WTC11 (cell line): ENCODE results near the gene GRAMD4. TPM values are rescaled to one million over a fixed set of nuclear protein-coding genes. Genes with fewer than 3 reads are reported as not detected.

Experiments
- ATAC-seq: fragments of 200-7000 bp; cut with Tn5 transposase; 2 replicates; pipeline ENCODE4 v1.10.0; 2021; ENCODE audit warnings: mild to moderate bottlenecking, moderate library complexity
- CTCF ChIA-PET: fragments of 300-600 bp; sonication (Branson Sonifier 250); formaldehyde crosslinking; loops from one replicate; lab custom pipeline; 2021; ENCODE audit warnings: antibody characterized with exemption; lab: Charles Lee
- POLR2A ChIA-PET: fragments of 350-600 bp; sonication (Branson Sonifier 250); formaldehyde crosslinking; loops from one replicate; lab custom pipeline; 2021; ENCODE audit warnings: antibody characterized with exemption; lab: Charles Lee
- DNase-seq: peaks from one replicate; pipeline ENCODE4 v3.0.0; 2021; ENCODE audit warnings: low spot score
- H3K27ac Mint-ChIP-seq: 2 replicates; pipeline ENCODE4 v1.8.0; 2021; ENCODE audit warnings: mixed read lengths
- H3K27me3 Mint-ChIP-seq: 2 replicates; pipeline ENCODE4 v1.8.0; 2021; ENCODE audit warnings: low read depth, mild to moderate bottlenecking, moderate library complexity, mixed read lengths
- H3K36me3 Mint-ChIP-seq: 2 replicates; pipeline ENCODE4 v1.8.0; 2021; ENCODE audit warnings: mixed read lengths
- H3K4me1 Mint-ChIP-seq: 2 replicates; pipeline ENCODE4 v1.8.0; 2022; ENCODE audit warnings: mixed read lengths
- H3K4me3 Mint-ChIP-seq: 2 replicates; pipeline ENCODE4 v1.8.0; 2021; ENCODE audit warnings: mild to moderate bottlenecking, moderate library complexity, mixed read lengths
- H3K9me3 Mint-ChIP-seq: 2 replicates; pipeline ENCODE4 v1.8.0; 2021; ENCODE audit warnings: mixed read lengths
- CREB1 ChIP-seq: sonication (generic); formaldehyde crosslinking; IDR thresholded peaks from 2 replicates; pipeline ENCODE4 v1.8.0; 2023; ENCODE audit warnings: mild to moderate bottlenecking, missing genetic modification reagents
- CREM ChIP-seq: sonication (generic); formaldehyde crosslinking; IDR thresholded peaks from 2 replicates; pipeline ENCODE4 v1.8.1; 2022; ENCODE audit warnings: mild to moderate bottlenecking, missing genetic modification reagents, moderate library complexity
- EMX1 ChIP-seq: fragments of 250-450 bp; sonication (Bioruptor Pico); IDR thresholded peaks from 2 replicates; pipeline ENCODE4 v1.8.0; 2021; ENCODE audit warnings: mild to moderate bottlenecking
- ETV6 ChIP-seq: sonication (generic); formaldehyde crosslinking; IDR thresholded peaks from 2 replicates; pipeline ENCODE4 v1.8.1; 2022; ENCODE audit warnings: mild to moderate bottlenecking, missing genetic modification reagents
- FOXP1 ChIP-seq: sonication (generic); formaldehyde crosslinking; IDR thresholded peaks from 2 replicates; pipeline ENCODE4 v1.8.0; 2022; ENCODE audit warnings: missing genetic modification reagents, mild to moderate bottlenecking, moderate library complexity, borderline replicate concordance
- HMGXB4 ChIP-seq: sonication (generic); formaldehyde crosslinking; IDR thresholded peaks from 2 replicates; pipeline ENCODE4 v1.8.1; 2023; ENCODE audit warnings: mild to moderate bottlenecking, moderate library complexity, missing genetic modification reagents
- NFATC4 ChIP-seq: fragments of 250-450 bp; sonication (Bioruptor Pico); IDR thresholded peaks from 2 replicates; pipeline ENCODE4 v1.9.0; 2021; ENCODE audit warnings: mild to moderate bottlenecking
- PRRX2 ChIP-seq: fragments of 250-450 bp; sonication (Bioruptor Pico); IDR thresholded peaks from 2 replicates; pipeline ENCODE4 v1.8.0; 2021; ENCODE audit warnings: mild to moderate bottlenecking
- RELA ChIP-seq: sonication (generic); formaldehyde crosslinking; IDR thresholded peaks from 2 replicates; pipeline ENCODE4 v1.8.1; 2022; ENCODE audit warnings: missing genetic modification reagents, mild to moderate bottlenecking, borderline replicate concordance
- RORB ChIP-seq: fragments of 250-450 bp; sonication (Bioruptor Pico); IDR thresholded peaks from 2 replicates; pipeline ENCODE4 v1.9.0; 2021; ENCODE audit warnings: mild to moderate bottlenecking
- SMAD3 ChIP-seq: sonication (generic); formaldehyde crosslinking; IDR thresholded peaks from 2 replicates; pipeline ENCODE4 v1.8.0; 2022; ENCODE audit warnings: missing genetic modification reagents, mild to moderate bottlenecking, borderline replicate concordance
- ZMAT4 ChIP-seq: fragments of 250-450 bp; sonication (Bioruptor Pico); IDR thresholded peaks from 2 replicates; pipeline ENCODE4 v1.9.0; 2021; ENCODE audit warnings: mild to moderate bottlenecking
- ZNF317 ChIP-seq: sonication (generic); formaldehyde crosslinking; IDR thresholded peaks from 2 replicates; pipeline ENCODE4 v1.8.1; 2023; ENCODE audit warnings: low read depth, mild to moderate bottlenecking, moderate library complexity, missing genetic modification reagents, borderline replicate concordance
- ZNF396 ChIP-seq: fragments of 250-450 bp; sonication (Bioruptor Pico); IDR thresholded peaks from 2 replicates; pipeline ENCODE4 v1.8.0; 2021; ENCODE audit warnings: mild to moderate bottlenecking, moderate library complexity, borderline replicate concordance
- ZNF423 ChIP-seq: fragments of 250-450 bp; sonication (Bioruptor Pico); IDR thresholded peaks from 2 replicates; pipeline ENCODE4 v2.1.2; 2022; ENCODE audit warnings: mild to moderate bottlenecking, moderate library complexity
- total RNA-seq: library from RNA; stranded (reverse); gene quantifications from 3 replicates; pipeline ENCODE4 v1.2.3, GENCODE V29; 2021
- TF ChIP-seq, protein P1 (sequence below): fragments of 250-450 bp; sonication (Bioruptor Pico); IDR thresholded peaks from 2 replicates; pipeline ENCODE4 v1.9.0; 2021; ENCODE audit warnings: mild to moderate bottlenecking
- TF ChIP-seq, protein P2 (sequence below): sonication (generic); formaldehyde crosslinking; IDR thresholded peaks from 2 replicates; pipeline ENCODE4 v1.8.1; 2022; ENCODE audit warnings: missing genetic modification reagents, borderline replicate concordance
- TF ChIP-seq, protein P3 (sequence below): sonication (generic); formaldehyde crosslinking; IDR thresholded peaks from 2 replicates; pipeline ENCODE4 v1.8.0; 2022; ENCODE audit warnings: missing genetic modification reagents
- TF ChIP-seq, protein P4 (sequence below): sonication (generic); formaldehyde crosslinking; IDR thresholded peaks from 2 replicates; pipeline ENCODE4 v1.8.0; 2022; ENCODE audit warnings: mild to moderate bottlenecking, missing genetic modification reagents
- TF ChIP-seq, protein P5 (sequence below): sonication (generic); formaldehyde crosslinking; IDR thresholded peaks from 2 replicates; pipeline ENCODE4 v1.8.1; 2022; ENCODE audit warnings: mild to moderate bottlenecking, moderate library complexity, missing genetic modification reagents

GRAMD4 gene
- total RNA-seq, 1 experiment from 2014 or later = 41.0 TPM

GRCh38 chr22:46649141-46650077 is 29.2 kb downstream of the GRAMD4 start:
- H3K4me1 Mint-ChIP-seq = peaks cover 10% of the 10 kb centered on the region
- no peak for ATAC-seq
- no peaks in the 10 kb centered on the region for H3K27me3 Mint-ChIP-seq
- H3K9me3 Mint-ChIP-seq = peaks cover 10% of the 10 kb centered on the region; the same call in 1 of the 2 replicates
- no peak for DNase-seq
- POLR2A ChIA-PET = interaction anchor here (0.6 kb wide), 1 partner anchor 24 kb away, joined by 3 read pairs; no protein-coding TSS in a partner anchor
- CTCF ChIA-PET = no interaction called here
- H3K27ac Mint-ChIP-seq = no peak overlapping the region
- no peak overlapping the region for H3K4me3 Mint-ChIP-seq
- no peak for TF ChIP-seq PRRX2 (CRISPR knock-in tag)
- TF ChIP-seq, protein P1, sequence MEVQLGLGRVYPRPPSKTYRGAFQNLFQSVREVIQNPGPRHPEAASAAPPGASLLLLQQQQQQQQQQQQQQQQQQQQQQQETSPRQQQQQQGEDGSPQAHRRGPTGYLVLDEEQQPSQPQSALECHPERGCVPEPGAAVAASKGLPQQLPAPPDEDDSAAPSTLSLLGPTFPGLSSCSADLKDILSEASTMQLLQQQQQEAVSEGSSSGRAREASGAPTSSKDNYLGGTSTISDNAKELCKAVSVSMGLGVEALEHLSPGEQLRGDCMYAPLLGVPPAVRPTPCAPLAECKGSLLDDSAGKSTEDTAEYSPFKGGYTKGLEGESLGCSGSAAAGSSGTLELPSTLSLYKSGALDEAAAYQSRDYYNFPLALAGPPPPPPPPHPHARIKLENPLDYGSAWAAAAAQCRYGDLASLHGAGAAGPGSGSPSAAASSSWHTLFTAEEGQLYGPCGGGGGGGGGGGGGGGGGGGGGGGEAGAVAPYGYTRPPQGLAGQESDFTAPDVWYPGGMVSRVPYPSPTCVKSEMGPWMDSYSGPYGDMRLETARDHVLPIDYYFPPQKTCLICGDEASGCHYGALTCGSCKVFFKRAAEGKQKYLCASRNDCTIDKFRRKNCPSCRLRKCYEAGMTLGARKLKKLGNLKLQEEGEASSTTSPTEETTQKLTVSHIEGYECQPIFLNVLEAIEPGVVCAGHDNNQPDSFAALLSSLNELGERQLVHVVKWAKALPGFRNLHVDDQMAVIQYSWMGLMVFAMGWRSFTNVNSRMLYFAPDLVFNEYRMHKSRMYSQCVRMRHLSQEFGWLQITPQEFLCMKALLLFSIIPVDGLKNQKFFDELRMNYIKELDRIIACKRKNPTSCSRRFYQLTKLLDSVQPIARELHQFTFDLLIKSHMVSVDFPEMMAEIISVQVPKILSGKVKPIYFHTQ (CRISPR knock-in tag) = no peak
- TF ChIP-seq CREB1 = no peak
- TF ChIP-seq SMAD3 (CRISPR knock-in tag) = no peak
- TF ChIP-seq ZNF396 (CRISPR knock-in tag) = no peak
- TF ChIP-seq, protein P2, sequence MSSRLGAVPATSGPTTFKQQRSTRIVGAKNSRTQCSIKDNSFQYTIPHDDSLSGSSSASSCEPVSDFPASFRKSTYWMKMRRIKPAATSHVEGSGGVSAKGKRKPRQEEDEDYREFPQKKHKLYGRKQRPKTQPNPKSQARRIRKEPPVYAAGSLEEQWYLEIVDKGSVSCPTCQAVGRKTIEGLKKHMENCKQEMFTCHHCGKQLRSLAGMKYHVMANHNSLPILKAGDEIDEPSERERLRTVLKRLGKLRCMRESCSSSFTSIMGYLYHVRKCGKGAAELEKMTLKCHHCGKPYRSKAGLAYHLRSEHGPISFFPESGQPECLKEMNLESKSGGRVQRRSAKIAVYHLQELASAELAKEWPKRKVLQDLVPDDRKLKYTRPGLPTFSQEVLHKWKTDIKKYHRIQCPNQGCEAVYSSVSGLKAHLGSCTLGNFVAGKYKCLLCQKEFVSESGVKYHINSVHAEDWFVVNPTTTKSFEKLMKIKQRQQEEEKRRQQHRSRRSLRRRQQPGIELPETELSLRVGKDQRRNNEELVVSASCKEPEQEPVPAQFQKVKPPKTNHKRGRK (CRISPR knock-in tag) = no peak
- no peak for TF ChIP-seq ETV6 (CRISPR knock-in tag)
- no peak for TF ChIP-seq HMGXB4 (CRISPR knock-in tag)
- TF ChIP-seq ZNF317 (CRISPR knock-in tag) = no peak
- no peak for TF ChIP-seq ZMAT4 (CRISPR knock-in tag)
- no peak for TF ChIP-seq NFATC4 (CRISPR knock-in tag)
- no peak for TF ChIP-seq ZNF423 (CRISPR knock-in tag)
- no peak for TF ChIP-seq RELA (CRISPR knock-in tag)
- no peak for TF ChIP-seq CREM (CRISPR knock-in tag)
- no peak for TF ChIP-seq FOXP1
- TF ChIP-seq, protein P3, sequence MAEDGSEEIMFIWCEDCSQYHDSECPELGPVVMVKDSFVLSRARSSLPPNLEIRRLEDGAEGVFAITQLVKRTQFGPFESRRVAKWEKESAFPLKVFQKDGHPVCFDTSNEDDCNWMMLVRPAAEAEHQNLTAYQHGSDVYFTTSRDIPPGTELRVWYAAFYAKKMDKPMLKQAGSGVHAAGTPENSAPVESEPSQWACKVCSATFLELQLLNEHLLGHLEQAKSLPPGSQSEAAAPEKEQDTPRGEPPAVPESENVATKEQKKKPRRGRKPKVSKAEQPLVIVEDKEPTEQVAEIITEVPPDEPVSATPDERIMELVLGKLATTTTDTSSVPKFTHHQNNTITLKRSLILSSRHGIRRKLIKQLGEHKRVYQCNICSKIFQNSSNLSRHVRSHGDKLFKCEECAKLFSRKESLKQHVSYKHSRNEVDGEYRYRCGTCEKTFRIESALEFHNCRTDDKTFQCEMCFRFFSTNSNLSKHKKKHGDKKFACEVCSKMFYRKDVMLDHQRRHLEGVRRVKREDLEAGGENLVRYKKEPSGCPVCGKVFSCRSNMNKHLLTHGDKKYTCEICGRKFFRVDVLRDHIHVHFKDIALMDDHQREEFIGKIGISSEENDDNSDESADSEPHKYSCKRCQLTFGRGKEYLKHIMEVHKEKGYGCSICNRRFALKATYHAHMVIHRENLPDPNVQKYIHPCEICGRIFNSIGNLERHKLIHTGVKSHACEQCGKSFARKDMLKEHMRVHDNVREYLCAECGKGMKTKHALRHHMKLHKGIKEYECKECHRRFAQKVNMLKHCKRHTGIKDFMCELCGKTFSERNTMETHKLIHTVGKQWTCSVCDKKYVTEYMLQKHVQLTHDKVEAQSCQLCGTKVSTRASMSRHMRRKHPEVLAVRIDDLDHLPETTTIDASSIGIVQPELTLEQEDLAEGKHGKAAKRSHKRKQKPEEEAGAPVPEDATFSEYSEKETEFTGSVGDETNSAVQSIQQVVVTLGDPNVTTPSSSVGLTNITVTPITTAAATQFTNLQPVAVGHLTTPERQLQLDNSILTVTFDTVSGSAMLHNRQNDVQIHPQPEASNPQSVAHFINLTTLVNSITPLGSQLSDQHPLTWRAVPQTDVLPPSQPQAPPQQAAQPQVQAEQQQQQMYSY = no peak
- TF ChIP-seq, protein P4, sequence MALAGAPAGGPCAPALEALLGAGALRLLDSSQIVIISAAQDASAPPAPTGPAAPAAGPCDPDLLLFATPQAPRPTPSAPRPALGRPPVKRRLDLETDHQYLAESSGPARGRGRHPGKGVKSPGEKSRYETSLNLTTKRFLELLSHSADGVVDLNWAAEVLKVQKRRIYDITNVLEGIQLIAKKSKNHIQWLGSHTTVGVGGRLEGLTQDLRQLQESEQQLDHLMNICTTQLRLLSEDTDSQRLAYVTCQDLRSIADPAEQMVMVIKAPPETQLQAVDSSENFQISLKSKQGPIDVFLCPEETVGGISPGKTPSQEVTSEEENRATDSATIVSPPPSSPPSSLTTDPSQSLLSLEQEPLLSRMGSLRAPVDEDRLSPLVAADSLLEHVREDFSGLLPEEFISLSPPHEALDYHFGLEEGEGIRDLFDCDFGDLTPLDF (CRISPR knock-in tag) = no peak
- TF ChIP-seq EMX1 = no peak
- TF ChIP-seq, protein P5, sequence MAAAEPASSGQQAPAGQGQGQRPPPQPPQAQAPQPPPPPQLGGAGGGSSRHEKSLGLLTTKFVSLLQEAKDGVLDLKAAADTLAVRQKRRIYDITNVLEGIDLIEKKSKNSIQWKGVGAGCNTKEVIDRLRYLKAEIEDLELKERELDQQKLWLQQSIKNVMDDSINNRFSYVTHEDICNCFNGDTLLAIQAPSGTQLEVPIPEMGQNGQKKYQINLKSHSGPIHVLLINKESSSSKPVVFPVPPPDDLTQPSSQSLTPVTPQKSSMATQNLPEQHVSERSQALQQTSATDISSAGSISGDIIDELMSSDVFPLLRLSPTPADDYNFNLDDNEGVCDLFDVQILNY (CRISPR knock-in tag) = no peak
- no peak for TF ChIP-seq RORB (CRISPR knock-in tag)
- H3K36me3 Mint-ChIP-seq = no peaks in the 10 kb centered on the region
